ENCODE data around the gene FLOT2.
A peak's percentile ranks its signal among the peaks of the same experiment; 100 is the strongest.

DNA sequence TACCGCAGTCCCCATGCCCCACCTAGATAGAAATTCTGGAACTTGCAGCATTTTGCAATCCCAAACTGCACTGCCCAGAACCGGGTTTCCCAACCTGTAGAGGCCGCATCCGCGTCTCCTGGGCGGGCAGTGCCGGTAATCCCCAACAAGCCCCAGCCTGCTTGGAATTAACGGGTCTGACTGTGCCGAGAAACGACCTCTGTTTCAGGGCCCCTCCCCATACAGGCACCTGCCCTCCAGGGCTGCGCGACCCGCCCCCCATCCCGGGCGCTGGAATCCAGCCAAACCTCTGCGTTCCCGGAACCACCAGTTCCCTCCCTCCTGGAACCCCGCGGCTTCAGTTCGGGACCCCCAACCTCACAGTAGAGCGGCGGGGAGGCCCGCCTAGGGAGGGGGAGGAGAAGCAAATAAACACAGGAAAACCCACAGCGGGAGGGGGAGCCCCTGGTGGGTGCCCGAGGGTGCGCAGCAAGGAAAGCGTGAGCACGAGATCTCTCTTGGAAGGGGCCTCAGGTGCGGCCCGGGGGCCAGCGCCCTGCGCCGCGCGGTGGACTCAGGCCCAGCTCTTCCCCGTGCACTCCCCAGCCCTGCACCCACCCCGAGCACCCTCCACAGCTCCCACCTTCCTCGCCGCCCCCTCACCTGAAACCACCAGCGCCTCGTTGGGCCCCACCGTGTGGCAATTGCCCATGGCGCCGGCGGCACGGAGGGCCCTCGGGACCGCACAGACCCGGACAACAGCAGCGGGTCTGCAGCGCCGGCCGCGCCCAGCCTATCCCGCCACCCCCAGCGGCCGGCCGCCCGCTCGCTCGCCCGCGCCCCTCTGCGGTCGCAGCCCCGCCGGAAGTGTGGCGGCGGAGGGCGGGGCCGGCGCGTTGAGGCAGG lies at the start of gene FLOT2:
- TF ChIP-seq, protein P1, sequence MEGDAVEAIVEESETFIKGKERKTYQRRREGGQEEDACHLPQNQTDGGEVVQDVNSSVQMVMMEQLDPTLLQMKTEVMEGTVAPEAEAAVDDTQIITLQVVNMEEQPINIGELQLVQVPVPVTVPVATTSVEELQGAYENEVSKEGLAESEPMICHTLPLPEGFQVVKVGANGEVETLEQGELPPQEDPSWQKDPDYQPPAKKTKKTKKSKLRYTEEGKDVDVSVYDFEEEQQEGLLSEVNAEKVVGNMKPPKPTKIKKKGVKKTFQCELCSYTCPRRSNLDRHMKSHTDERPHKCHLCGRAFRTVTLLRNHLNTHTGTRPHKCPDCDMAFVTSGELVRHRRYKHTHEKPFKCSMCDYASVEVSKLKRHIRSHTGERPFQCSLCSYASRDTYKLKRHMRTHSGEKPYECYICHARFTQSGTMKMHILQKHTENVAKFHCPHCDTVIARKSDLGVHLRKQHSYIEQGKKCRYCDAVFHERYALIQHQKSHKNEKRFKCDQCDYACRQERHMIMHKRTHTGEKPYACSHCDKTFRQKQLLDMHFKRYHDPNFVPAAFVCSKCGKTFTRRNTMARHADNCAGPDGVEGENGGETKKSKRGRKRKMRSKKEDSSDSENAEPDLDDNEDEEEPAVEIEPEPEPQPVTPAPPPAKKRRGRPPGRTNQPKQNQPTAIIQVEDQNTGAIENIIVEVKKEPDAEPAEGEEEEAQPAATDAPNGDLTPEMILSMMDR (IDR thresholded peaks at IDR 0.05) = peak; percentile 42
- TF ChIP-seq EZH2phosphoT487 (IDR thresholded peaks at IDR 0.05) = no peak

Measured in neural progenitor cell (in vitro differentiated cells).